GM21529 (cell line): ENCODE results near the gene ZFC3H1.
"Not testable (repeated sequence)": the region's sequence is repeated elsewhere in the genome, so short reads cannot be mapped to it uniquely, and the experiment has no call there.

Experiments
- ATAC-seq: cut with Tn5 transposase; IDR thresholded peaks from one replicate; pipeline ENCODE4 v1.9.1; 2021; ENCODE audit not compliant: unreplicated experiment

ZFC3H1 gene

DNA sequence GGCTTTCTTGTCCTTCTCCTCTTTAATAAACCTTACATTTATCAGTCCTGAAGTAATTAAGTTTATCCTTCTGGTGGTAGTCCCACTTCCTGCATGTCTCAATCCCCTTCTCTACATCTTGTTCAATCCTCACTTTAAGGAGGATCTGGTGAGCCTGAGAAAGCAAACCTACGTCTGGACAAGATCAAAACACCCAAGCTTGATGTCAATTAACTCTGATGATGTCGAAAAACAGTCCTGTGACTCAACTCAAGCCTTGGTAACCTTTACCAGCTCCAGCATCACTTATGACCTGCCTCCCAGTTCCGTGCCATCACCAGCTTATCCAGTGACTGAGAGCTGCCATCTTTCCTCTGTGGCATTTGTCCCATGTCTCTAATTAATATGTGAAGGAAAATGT lies 79.3 kb downstream of the ZFC3H1 start:
- no peak for ATAC-seq

DNA sequence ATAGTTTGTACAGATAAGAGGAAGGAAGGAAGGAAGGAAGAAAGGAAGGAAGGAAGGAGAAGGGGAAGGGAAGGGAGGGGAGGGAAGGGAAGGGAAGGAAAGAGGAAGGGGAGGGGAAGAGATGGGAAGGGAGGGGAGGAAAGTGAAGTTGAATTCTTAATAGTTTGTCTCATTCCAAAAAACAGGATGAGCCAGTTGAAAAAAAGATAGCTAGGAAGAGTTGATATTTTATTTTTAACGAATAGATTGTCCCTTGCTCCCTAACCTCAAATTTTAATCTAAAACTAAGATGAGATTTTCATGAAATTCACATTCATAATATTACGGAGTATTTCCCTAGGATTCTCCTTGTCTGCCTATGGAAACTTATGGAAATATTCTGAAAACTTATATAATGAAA lies 80.7 kb downstream of the ZFC3H1 start:
- no peak for ATAC-seq

DNA sequence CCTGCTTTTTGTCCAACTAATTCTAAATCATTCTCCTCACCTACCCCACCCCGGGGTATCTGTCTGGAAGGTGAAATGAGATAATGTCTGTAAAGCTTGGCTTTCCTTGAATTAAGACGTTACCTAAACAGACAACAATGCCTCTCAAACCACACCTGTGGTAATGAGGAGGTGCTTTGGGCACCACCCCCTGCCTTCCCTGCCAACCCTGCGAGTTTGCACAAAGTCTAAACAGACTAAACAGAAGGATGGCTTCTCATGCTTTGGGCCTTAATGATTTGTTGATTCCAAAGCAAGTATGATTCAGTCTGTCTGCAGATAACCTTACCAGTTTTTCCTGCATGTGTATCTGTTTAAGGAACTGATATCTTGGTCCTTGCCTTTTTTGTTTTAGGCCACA lies 82.4 kb downstream of the ZFC3H1 start:
- ATAC-seq, result no peak

DNA sequence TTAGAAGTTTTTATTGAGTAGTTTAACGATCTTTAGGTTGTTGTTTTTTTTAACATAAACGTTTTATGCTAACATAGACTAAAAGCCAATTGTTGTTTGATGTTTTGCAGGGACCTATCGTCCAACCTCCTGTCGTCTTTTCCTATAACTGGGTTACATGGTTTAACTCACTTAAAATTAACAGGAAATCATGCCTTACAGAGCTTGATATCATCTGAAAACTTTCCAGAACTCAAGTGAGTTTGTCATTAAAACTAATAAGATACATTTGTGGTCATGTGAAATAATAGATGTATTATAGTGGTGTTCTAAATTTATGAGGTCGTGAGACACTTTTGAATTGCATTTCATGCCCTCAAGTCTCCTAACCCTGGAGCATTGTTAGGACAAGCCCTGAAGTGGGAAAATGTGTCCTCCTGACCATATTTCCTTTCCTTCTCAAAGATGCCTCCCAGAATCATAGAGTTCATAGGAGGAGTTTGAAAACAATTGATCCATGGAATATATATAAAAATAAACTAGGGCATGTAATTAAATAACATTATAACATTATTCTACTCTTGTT lies 84.9 kb downstream of the ZFC3H1 start:
- no peak for ATAC-seq

DNA sequence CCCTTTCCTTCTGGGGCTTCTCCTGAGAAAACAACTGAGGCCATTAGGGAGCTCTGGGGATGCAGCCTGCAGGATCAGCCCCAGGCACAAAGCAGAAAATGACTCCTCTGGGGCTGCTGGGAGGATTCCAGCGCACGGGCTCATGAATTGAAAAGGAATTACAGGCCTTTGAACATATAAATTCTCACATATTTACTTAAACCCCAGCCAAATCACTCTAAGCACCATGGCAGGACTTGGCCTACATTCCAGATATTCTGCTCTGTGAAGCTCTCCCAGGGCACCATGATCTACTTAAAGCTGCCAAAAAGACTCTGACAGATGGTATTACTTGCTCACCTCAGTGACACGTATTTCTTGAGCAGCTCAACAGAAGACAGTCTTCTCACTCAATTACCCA lies 87.2 kb downstream of the ZFC3H1 start:
- no peak for ATAC-seq

DNA sequence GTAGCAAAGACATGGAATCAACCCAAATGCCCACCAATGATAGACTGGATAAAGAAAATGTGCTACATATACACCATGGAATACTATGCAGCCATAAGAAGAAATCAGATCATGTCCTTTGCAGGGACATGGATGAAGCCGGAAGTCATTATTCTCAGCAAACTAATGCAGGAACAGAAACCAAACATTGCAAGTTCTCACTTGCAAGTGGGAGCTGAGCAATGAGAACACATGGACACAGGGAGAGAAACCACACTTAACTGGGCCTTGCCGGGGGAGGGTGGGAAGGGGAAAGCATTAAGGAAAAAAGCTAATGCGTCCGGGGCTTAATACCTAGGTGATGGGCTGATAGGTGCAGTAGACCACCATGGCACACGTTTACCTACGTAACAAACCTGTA lies 93.8 kb downstream of the ZFC3H1 start:
- ATAC-seq, result not testable (repeated sequence)

DNA sequence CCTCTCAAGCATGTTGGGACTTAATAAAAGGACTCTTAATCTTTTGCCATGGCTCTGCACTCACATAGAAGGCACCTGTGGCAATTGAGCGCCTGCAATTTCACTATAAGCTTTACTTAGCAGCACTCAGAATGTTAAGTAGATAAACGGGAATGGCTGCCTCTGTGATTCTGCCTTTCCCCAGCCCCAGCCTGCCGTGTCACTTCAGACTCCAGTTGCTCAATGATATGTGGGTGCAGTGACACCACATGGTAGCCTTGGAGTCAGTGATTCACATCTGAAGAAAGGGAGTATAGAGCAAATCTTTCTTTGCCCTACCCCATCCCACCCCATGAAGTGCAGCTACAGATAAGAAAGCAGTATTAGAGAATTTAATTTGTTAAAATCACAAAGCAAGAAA lies 96.1 kb downstream of the ZFC3H1 start:
- no peak for ATAC-seq

DNA sequence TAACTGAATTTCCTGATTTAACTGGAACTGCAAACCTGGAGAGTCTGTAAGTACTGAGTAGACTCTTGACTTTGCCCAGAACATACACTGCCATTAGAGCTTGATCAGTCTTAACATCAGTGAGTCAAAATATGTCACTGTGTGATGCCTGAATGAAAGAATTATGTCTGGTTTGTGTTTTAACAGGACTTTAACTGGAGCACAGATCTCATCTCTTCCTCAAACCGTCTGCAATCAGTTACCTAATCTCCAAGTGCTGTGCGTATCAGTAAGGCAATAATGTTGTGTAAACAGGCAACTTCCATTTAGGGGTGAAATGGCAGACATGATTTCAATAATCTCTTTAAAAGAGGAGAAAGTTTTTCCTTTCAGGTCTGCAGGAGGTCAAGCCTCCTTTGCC lies 97.0 kb downstream of the ZFC3H1 start:
- no peak for ATAC-seq

DNA sequence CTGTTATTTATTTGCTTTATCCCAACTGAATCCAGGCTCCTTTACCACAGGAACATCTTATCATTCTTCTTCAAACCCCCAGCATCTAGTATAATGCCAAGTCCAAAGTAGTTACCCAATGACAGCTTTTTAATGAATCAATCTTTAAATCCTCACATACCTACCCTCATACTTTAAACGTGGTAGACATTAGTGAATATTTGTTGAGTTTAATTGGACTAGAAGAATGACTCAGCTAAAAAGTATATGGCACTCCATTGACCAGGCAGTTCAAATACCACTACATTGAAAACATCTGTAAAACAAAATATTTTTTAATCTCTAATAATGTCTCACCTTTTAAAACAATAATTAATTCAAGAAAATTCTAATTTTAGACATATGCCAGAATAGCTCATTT lies 98.1 kb downstream of the ZFC3H1 start:
- ATAC-seq, result no peak

DNA sequence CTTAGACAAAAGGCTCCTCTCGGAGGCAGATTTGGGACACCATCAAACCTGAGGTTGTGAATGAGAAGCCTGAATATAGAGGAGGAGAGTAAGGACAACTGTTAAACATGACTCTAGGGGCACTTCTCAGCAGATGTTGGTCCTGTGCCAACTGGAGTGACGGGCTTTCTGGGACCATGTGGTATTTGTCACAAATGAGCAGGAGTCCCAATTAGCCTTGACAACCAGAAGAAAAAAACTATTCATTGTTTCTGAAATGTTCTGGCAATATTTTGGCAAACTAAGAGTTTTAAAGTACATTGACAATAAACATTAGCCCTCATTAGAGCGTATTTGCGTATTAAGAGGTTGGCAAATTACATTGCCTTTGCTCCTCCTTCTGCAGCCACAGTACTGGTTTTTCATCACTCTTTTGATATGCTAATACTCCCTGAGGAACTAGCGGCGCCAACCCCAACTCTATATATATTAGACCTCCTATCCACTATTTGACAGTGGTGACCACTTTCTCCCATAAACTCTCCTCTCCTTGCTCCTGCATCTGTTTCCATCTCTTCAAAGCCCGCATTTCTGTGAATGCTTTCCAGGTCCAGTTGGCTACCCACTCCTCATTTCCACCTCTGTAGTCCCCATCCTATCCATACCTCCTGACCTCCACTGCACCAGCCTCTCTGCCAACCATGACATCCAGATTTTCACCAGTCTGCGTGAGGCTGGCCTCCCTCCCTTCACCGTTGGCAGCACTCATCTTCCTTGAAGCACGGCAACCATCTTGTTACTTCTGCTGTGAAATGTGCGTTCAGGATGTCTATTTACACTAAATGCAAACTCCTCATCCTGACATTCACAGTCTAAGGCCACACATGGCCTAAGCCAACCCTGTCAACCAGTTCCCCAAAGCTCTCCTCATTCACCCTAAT lies 100.7 kb downstream of the ZFC3H1 start:
- ATAC-seq, result no peak
